Glutamatergic neuron (in vitro differentiated cells): ENCODE results near the gene AGPAT4. TPM values are rescaled to one million over a fixed set of nuclear protein-coding genes. Genes with fewer than 3 reads are reported as not detected.

Experiments
- DNase-seq: peaks from one replicate; pipeline ENCODE4 v3.0.0; 2022
- H3K27ac Mint-ChIP-seq: one replicate; pipeline ENCODE4 v1.8.0; 2020; ENCODE audit warnings: mild to moderate bottlenecking, mixed read lengths, inconsistent platforms; ENCODE audit not compliant: unreplicated experiment
- H3K27me3 Mint-ChIP-seq: one replicate; pipeline ENCODE4 v1.8.0; 2020; ENCODE audit warnings: mild to moderate bottlenecking, moderate library complexity, mixed read lengths, inconsistent platforms; ENCODE audit not compliant: unreplicated experiment
- H3K36me3 Mint-ChIP-seq: one replicate; pipeline ENCODE4 v1.8.0; 2020; ENCODE audit warnings: mild to moderate bottlenecking, mixed read lengths, inconsistent platforms; ENCODE audit not compliant: unreplicated experiment
- H3K4me1 Mint-ChIP-seq: one replicate; pipeline ENCODE4 v1.8.0; 2020; ENCODE audit warnings: mild to moderate bottlenecking, low read depth, mixed read lengths, inconsistent platforms; ENCODE audit not compliant: unreplicated experiment
- H3K4me3 Mint-ChIP-seq: one replicate; pipeline ENCODE4 v1.8.0; 2020; ENCODE audit warnings: mild to moderate bottlenecking, mixed read lengths, inconsistent platforms; ENCODE audit not compliant: unreplicated experiment
- H3K9me3 Mint-ChIP-seq: one replicate; pipeline ENCODE4 v1.8.0; 2020; ENCODE audit warnings: mild to moderate bottlenecking, moderate library complexity, mixed read lengths, inconsistent platforms; ENCODE audit not compliant: unreplicated experiment
- total RNA-seq: library from RNA; stranded (reverse); fragmentation: NEBNext Ultra II Directional; extraction: Animal tissue kit (Norgen Biotek cat#: 25700); gene quantifications from one replicate; pipeline ENCODE4 v1.2.1, GENCODE V29; 2021; ENCODE audit not compliant: unreplicated experiment
- TF ChIP-seq, protein P1 (sequence below): fragments of 200-600 bp; sonication (generic); IDR thresholded peaks from one replicate; pipeline ENCODE4 v1.5.0; 2021; ENCODE audit not compliant: partially characterized antibody, unreplicated experiment

AGPAT4 gene
- total RNA-seq, 1 donor from 2014 or later, result 90.2 TPM

DNA sequence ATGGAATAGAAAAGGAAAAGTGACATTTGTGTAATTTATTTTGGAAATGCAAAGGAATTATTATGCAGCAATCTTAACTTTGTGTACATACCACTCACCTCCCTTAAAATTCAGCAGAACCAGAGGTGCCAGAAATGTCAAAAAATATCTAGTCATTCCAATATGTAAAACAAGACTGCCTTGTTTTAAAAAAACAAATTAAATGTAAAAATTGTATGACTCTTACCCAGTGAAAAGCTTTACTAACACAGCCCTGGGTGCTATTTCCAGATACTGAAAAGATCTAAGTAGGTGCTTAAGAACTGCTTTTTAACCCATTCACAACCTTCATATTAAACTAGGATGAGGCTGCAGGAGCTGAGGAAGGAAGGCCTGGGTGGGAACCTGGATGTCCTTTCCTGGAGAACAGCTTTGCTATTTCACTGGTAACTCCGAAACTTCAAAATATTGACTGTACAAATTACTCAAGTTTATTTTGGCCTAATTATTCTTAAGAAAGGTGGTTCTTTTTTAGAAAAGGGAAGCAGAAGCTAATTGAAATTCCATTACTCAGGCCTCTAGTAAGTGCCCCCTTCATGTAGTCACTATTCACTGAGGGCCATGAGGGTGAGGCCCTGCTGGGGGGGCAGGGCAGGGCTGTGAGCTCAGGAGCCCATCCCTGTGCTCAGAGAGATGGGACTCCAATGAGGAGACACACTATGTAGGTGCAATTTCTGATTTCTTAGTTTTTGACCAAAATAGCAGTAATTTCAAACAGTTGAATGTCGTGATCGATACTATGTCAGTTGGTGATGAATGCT is 142.7 kb downstream of the AGPAT4 start:
- Mint-ChIP-seq H3K4me1 (no peaks in the 10 kb centered on the region), H3K27ac (no peak overlapping the region), H3K9me3 (peaks cover 34% of the 10 kb centered on the region), H3K4me3 (no peak overlapping the region), H3K27me3 (peaks cover 15% of the 10 kb centered on the region), H3K36me3 (peaks cover 63% of the 10 kb centered on the region)
- no peak for DNase-seq
- TF ChIP-seq, protein P1, sequence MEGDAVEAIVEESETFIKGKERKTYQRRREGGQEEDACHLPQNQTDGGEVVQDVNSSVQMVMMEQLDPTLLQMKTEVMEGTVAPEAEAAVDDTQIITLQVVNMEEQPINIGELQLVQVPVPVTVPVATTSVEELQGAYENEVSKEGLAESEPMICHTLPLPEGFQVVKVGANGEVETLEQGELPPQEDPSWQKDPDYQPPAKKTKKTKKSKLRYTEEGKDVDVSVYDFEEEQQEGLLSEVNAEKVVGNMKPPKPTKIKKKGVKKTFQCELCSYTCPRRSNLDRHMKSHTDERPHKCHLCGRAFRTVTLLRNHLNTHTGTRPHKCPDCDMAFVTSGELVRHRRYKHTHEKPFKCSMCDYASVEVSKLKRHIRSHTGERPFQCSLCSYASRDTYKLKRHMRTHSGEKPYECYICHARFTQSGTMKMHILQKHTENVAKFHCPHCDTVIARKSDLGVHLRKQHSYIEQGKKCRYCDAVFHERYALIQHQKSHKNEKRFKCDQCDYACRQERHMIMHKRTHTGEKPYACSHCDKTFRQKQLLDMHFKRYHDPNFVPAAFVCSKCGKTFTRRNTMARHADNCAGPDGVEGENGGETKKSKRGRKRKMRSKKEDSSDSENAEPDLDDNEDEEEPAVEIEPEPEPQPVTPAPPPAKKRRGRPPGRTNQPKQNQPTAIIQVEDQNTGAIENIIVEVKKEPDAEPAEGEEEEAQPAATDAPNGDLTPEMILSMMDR, result no peak

DNA sequence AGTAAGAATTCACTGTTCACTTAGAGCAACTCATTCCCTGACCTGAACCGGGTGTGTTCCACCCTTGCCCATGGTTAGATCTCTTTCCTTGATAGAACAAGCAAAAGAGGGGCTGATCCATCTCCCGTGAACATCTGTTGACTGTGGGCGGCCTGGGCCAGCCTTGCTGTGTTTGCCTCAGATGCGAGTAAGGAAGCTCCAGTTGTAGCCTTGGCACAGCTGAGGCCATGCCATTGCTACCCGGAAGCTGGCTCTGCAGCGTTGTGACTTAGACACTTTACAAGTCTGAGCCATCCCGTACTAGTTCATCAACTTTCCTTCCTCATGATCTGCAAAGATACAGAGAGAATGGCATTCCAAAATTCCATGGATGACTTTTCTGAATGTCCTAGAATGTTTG is 143.3 kb downstream of the AGPAT4 start:
- peaks cover 13% of the 10 kb centered on the region for H3K27me3 Mint-ChIP-seq

DNA sequence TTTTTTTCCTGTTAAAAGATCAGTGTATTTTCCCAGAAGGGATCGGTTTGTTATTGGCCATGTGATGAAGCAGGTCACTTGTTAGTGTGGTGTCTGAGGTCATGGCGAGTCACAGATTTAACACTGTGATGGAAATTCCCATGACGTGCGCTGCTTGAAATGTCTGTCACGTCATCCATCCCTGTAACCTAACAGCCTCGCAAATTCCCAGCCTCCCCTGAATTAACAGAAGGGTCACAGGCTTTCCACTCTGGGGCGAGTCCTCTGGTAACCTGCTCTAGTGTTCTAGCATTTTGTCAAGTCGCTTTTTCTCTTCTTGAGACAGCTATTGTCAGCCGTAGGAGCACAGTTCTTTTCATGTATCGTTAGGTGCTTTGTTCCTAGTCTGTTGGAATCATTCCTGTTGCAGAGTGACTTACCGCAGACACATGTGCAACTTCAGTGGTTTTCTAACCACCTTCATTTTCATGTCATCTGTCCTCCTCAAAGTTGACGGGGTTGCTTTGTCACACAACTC is 145.1 kb downstream of the AGPAT4 start:
- Mint-ChIP-seq H3K4me1 (no peaks in the 10 kb centered on the region), H3K9me3 (peaks cover 54% of the 10 kb centered on the region), H3K4me3 (no peak overlapping the region), H3K27me3 (peaks cover 20% of the 10 kb centered on the region), H3K36me3 (peaks cover 73% of the 10 kb centered on the region), H3K27ac (no peak overlapping the region)
- TF ChIP-seq, protein P1, result no peak
- no peak for DNase-seq

More for the DNA sequence above, 143.3 kb downstream of the AGPAT4 start:
- Mint-ChIP-seq H3K27ac (no peak overlapping the region), H3K4me3 (no peak overlapping the region), H3K4me1 (no peaks in the 10 kb centered on the region), H3K36me3 (peaks cover 69% of the 10 kb centered on the region), H3K9me3 (peaks cover 39% of the 10 kb centered on the region)
- DNase-seq, result no peak
- TF ChIP-seq, protein P1, result no peak

DNA sequence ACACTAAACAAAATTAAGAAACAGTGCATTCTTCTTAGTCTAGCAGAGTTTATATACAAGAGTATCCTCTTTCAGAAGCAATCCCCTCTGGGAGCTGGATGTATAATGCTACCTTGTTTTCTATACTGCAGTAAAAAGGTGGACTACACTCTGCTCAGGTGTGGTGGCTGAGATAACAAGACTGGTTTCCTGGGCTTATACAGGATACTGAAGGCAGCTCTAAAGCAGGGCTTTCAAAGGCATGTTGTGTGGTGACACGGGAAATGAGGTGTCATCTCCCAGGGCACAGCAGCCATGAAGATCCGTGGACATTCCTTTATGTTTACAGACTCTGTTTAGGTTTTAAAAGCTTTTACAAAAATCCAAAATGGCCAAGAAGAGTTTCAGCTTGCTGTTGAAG is 145.6 kb downstream of the AGPAT4 start:
- peaks cover 20% of the 10 kb centered on the region for H3K27me3 Mint-ChIP-seq
- no peaks in the 10 kb centered on the region for H3K4me1 Mint-ChIP-seq
- peaks cover 73% of the 10 kb centered on the region for H3K36me3 Mint-ChIP-seq
- H3K27ac Mint-ChIP-seq, result no peak overlapping the region
- TF ChIP-seq, protein P1, result no peak
- H3K4me3 Mint-ChIP-seq, result no peak overlapping the region
- H3K9me3 Mint-ChIP-seq, result peaks cover 52% of the 10 kb centered on the region
- no peak for DNase-seq
